Lower leg skin (tissue), 3 donors: ENCODE data around the gene SKOR2.

Experiments
- POLR2A ChIP-seq, 2 donors: fragments of 450-650 bp; IDR thresholded peaks; one replicate each; pipeline ENCODE4 v1.6.1; 2016 to 2017; ENCODE audit warnings: antibody characterized with exemption in 2 of 2, mild to moderate bottlenecking in 1 of 2, moderate library complexity in 1 of 2
- TF ChIP-seq, protein P1 (sequence below), 3 donors: fragments of 450-650 bp; IDR thresholded peaks; one replicate each; pipeline ENCODE4 v1.5.1; 2016; ENCODE audit warnings: antibody characterized with exemption in 3 of 3, mild to moderate bottlenecking in 3 of 3, moderate library complexity in 2 of 3

DNA sequence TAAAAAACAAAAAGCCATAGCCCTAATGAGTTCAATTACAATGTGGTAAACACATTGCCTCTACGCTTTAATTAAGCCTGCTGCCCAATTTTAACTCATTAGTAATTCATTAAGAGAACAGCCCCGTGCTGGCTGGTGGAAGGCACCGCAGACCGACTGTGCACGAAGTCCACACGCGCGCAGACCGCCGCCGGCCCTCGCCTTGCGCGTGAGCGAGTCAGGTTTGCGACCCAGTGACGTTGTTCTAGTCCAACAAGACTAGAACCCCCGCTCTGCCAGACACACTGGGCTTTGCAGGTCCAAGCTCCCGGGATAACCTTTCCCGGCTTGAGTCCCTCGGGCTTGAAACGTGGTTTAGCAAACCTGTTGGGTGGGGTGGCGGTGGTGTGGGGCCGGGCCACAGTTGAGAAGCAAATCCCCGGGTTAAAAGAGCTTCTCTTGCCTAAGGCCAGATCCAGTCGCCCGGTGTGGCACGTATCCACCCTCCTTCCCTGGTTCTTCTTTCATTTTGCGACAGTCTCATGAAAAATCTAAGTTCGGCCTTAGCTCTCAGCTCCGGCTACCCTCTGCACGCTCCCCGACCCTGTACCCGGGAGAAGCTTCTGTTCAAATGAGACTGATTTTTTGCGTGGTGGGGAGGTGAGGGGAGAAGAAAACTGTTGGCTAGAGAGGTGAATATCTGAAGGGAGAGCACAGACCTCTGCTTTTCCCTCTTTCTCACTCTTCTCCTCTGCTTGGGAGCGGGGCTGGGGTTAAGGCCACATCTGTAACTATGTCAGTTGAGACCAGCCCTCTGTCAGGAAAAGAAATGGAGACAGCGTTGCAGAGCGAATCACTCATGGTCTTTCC is 11.1 kb upstream of the SKOR2 start:
- TF ChIP-seq, protein P1, sequence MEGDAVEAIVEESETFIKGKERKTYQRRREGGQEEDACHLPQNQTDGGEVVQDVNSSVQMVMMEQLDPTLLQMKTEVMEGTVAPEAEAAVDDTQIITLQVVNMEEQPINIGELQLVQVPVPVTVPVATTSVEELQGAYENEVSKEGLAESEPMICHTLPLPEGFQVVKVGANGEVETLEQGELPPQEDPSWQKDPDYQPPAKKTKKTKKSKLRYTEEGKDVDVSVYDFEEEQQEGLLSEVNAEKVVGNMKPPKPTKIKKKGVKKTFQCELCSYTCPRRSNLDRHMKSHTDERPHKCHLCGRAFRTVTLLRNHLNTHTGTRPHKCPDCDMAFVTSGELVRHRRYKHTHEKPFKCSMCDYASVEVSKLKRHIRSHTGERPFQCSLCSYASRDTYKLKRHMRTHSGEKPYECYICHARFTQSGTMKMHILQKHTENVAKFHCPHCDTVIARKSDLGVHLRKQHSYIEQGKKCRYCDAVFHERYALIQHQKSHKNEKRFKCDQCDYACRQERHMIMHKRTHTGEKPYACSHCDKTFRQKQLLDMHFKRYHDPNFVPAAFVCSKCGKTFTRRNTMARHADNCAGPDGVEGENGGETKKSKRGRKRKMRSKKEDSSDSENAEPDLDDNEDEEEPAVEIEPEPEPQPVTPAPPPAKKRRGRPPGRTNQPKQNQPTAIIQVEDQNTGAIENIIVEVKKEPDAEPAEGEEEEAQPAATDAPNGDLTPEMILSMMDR (IDR thresholded peaks at IDR 0.05) = no peak
- TF ChIP-seq POLR2A (IDR thresholded peaks at IDR 0.05) = no peak
